ENCODE measurements around the gene STXBP1.
"Not testable (repeated sequence)": the region's sequence is repeated elsewhere in the genome, so short reads cannot be mapped to it uniquely, and the experiment has no call there.

The STXBP1 gene

GRCh38 chr9:127577194-127577593, 34.9 kb upstream of the STXBP1 start:
- not testable (repeated sequence) for DNase-seq (ENCODE audit: low read depth in 2 of 2)

GRCh38 chr9:127578627-127578951, 33.5 kb upstream of the STXBP1 start:
- DNase-seq (ENCODE audit: low read depth in 2 of 2): no peak

- DNase-seq (ENCODE audit: low read depth in 2 of 2): peak; percentile 58 to 63
Measured at GRCh38 chr9:127578952-127579853, 32.9 kb upstream of the STXBP1 start.

- no peak for DNase-seq (ENCODE audit: low read depth in 2 of 2)
Measured at GRCh38 chr9:127580366-127580765, 31.7 kb upstream of the STXBP1 start.

GRCh38 chr9:127580879-127581475, 31.1 kb upstream of the STXBP1 start:
- DNase-seq (ENCODE audit: low read depth in 2 of 2): no peak

- not testable (repeated sequence) for DNase-seq (ENCODE audit: low read depth in 2 of 2)
Measured at GRCh38 chr9:127584474-127584805, 27.6 kb upstream of the STXBP1 start.

GRCh38 chr9:127585161-127585819, 26.8 kb upstream of the STXBP1 start:
- no peak for DNase-seq (ENCODE audit: low read depth in 2 of 2)

GRCh38 chr9:127586096-127586495, 26.0 kb upstream of the STXBP1 start:
- no peak for DNase-seq (ENCODE audit: low read depth in 2 of 2)

GRCh38 chr9:127586537-127586936, 25.5 kb upstream of the STXBP1 start:
- DNase-seq (ENCODE audit: low read depth in 2 of 2): no peak

GRCh38 chr9:127587966-127588365, 24.1 kb upstream of the STXBP1 start:
- DNase-seq (ENCODE audit: low read depth in 2 of 2): no peak

GRCh38 chr9:127588740-127589506, 23.2 kb upstream of the STXBP1 start:
- DNase-seq (ENCODE audit: low read depth in 2 of 2): no peak

- DNase-seq (ENCODE audit: low read depth in 2 of 2): no peak
Measured at GRCh38 chr9:127589955-127590370, 22.1 kb upstream of the STXBP1 start.

GRCh38 chr9:127595611-127596010, 16.5 kb upstream of the STXBP1 start:
- DNase-seq (ENCODE audit: low read depth in 2 of 2): no peak

GRCh38 chr9:127598839-127599549, 13.1 kb upstream of the STXBP1 start:
- no peak for DNase-seq (ENCODE audit: low read depth in 2 of 2)

- DNase-seq (ENCODE audit: low read depth in 2 of 2): no peak
Measured at GRCh38 chr9:127599550-127599891, 12.6 kb upstream of the STXBP1 start.

GRCh38 chr9:127603226-127603625, 8.9 kb upstream of the STXBP1 start:
- no peak for DNase-seq (ENCODE audit: low read depth in 2 of 2)

- DNase-seq (ENCODE audit: low read depth in 2 of 2): no peak
Measured at GRCh38 chr9:127606043-127606442, 6.0 kb upstream of the STXBP1 start.

GRCh38 chr9:127608104-127608966, 3.7 kb upstream of the STXBP1 start:
- peak in 1 of 2 donors; percentile 50 for DNase-seq (ENCODE audit: low read depth in 2 of 2)

GRCh38 chr9:127611603-127611898, 526 bp upstream of the STXBP1 start:
- DNase-seq (ENCODE audit: low read depth in 2 of 2): no peak

- peak in 1 of 2 donors; percentile 6 for DNase-seq (ENCODE audit: low read depth in 2 of 2)
Measured at GRCh38 chr9:127612939-127613582, 984 bp downstream of the STXBP1 start.

Data from stimulated activated CD8-positive, alpha-beta memory T cell treated with anti-CD3 and anti-CD28 coated beads, Interleukin-7, amount 100 ng/mL, for 1 hour (primary cell).